SW 1271 (cell line): ENCODE results near the gene GAB2.

Experiments used
- DNase-seq, 2 experiments: peaks; one replicate each; lab custom pipeline; 2025; lab: John Stamatoyannopoulos, UW

GAB2 gene

GRCh38 chr11:78344094-78344493, 73.5 kb downstream of the GAB2 start:
- DNase-seq: no peak

DNA sequence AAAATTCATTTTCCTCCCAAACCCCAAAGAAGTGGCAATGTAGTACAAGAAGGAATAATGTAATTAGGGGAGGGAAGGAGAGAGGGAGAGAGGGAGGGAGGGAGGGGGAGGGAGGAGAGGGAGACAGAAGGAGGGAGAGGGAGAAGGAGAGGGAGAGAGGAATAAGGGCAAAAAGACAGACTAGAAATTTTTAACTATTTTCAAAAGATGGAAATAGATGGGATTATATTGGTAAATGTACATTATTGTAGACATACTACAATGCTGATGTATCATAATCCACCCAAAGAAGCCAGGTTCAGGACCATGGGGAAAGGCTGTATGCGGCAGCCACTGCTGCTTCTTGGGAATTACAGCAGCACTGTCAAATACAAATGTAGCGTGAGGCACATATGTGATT, 74.3 kb downstream of the GAB2 start:
- no peak for DNase-seq

DNA sequence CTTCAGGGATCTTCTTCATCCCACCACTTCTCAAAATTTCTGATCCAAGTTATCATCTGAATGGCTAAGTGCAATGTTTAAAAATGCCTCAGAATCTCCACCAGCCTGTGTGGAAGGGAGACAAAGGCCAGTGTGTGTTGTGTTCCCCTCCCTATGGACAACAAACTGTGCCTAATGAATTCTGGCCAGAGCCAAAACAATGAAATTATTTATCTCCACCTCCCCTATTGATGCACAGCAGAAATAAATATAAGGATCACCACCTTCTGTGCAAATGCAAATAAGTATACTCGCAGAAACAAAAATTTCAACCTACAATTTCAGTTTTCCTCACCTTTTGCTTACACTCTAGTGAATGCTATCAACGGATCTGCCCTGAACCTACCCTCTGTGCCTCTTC, 75.8 kb downstream of the GAB2 start:
- DNase-seq: no peak

- no peak for DNase-seq
These were observed 77.1 kb downstream of the GAB2 start for GRCh38 chr11:78340530-78340929.

DNA sequence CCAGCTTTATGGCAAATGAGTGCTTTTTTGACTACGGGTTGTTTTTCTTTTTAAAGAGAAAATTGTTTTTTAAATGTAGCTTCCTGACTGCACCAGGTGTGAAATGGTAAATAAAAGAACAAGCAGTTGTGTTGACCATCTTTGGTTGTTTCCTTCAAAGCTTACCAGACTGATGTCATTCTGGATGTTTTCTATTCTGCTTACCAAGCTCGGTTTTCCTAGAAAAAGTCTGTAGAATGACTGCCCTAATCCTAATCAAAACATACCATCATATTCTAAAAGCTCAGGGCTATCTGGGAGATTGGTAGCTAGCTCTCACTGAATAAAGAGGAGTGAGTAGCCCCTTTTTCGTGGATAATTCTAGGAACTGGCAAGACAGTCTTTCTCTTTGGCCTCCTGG, 77.7 kb downstream of the GAB2 start:
- no peak for DNase-seq

GRCh38 chr11:78339483-78339882, 78.1 kb downstream of the GAB2 start:
- no peak for DNase-seq

GRCh38 chr11:78338702-78339101, 78.9 kb downstream of the GAB2 start:
- DNase-seq: no peak

DNA sequence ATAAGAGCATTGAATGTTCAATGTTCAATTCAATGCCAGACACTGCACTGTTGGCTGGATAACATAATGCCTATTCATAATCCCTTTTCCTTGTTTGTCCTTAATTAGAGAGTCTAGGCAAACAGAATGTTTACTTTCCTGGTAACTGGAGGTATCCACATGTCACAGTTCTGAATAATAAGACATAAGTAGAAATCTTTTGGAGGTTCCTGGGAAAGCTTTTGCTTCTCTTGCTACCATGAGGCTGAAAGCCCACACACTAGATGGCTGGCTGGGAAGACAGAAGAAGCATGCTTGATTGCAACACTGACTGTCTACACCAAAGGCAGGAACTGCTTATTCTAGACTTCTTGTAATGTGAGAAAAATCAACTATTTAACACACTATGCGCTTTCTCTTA, 79.5 kb downstream of the GAB2 start:
- no peak for DNase-seq

DNA sequence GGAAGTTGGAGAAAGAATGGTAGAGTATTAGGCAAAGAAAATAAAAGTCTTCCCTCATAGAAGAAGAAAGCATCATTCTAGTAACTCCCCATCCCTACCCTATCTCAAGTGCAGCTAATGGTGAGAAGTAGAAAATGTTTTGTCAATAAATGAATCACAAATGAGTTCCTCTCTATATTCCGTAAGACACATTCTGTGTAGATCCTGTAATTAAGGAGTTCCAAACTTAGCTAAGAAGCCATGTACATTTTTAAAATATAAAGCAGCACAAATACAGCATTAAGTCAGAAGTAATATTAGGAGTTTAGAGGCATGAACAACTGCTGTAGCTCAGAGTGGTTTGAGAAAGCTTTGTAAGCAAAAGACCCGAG, 80.1 kb downstream of the GAB2 start:
- DNase-seq: no peak

- DNase-seq: no peak
These were observed 80.6 kb downstream of the GAB2 start for GRCh38 chr11:78336877-78337553.

- DNase-seq: no peak
These were observed 83.5 kb downstream of the GAB2 start for GRCh38 chr11:78334109-78334508.

GRCh38 chr11:78332872-78333271, 84.7 kb downstream of the GAB2 start:
- DNase-seq: no peak

DNA sequence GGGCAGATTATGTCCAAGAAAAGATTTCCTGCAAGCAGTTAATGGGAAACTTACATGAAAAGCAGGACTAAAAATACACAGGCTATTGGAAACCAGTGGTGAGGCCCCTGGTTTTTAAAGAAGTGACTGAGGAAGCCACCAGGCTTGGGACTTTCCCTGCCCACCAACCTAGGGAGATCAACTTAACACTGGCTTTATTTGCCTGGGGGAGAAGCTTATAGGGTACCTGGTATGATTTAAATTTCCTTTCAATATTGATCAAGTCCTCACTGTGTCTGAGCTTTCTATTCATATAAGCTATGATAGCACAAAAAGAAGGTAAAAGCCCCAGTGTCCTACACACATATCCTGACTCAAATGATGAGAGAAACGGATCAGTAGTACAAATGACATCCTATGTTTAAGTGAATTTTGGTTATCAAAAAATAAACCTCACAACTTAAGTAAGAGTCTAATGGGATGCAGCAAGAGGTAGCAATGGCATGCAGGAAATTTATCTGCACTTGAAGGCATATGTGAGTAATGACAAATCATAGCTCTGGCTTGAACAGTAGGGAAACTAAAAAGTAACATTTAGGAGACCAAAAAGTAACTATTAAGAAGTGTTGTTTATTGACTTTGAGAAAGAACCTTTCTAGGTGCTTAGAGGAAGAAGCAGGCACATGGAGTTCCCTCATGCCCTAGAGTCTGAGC, 85.3 kb downstream of the GAB2 start:
- no peak for DNase-seq

- no peak for DNase-seq
These were observed 85.9 kb downstream of the GAB2 start for GRCh38 chr11:78331711-78332110.

GRCh38 chr11:78330361-78330760, 87.3 kb downstream of the GAB2 start:
- DNase-seq: no peak

GRCh38 chr11:78327945-78328344, 89.7 kb downstream of the GAB2 start:
- no peak for DNase-seq

GRCh38 chr11:78325274-78325781, 92.3 kb downstream of the GAB2 start:
- DNase-seq: no peak

GRCh38 chr11:78323363-78323762, 94.3 kb downstream of the GAB2 start:
- DNase-seq: no peak

GRCh38 chr11:78319453-78319955, 98.1 kb downstream of the GAB2 start:
- DNase-seq: no peak

GRCh38 chr11:78318321-78319114, 99.1 kb downstream of the GAB2 start:
- no peak for DNase-seq

DNA sequence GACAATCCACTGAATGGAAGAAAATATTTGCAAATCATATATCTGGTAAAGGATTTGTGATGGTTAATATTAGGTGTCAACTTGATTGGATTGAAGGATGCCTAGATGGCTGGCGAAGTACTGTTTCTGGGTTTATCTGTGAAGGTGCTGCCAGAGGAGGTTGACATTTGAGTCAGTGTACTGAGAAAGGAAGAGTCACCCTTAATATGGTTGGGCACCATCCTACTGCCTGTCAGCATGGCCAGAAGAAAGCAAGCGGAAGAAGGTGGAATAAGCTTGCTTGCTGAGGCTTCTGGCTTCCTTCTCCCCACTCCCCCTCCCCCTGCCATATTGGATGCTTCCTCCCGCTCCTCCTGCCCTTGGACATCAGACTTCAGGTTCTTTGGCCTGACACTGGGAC, 101.9 kb downstream of the GAB2 start:
- DNase-seq: no peak

GRCh38 chr11:78314762-78315161, 102.9 kb downstream of the GAB2 start:
- DNase-seq: no peak

GRCh38 chr11:78313898-78314297, 103.7 kb downstream of the GAB2 start:
- no peak for DNase-seq
